GM12873 (cell line): Measurements from ENCODE around the gene NSD1.

Experiments
- CTCF ChIP-seq: IDR thresholded peaks from 2 replicates; pipeline ENCODE4 v1.5.1; 2012; ENCODE audit warnings: low read depth, mild to moderate bottlenecking, moderate library complexity, low read length, control low read depth; ENCODE audit not compliant: insufficient read depth; ENCODE audit errors: missing control alignments

The NSD1 gene

GRCh38 chr5:177089127-177089526 is 44.4 kb upstream of the NSD1 start:
- no peak for TF ChIP-seq CTCF

- no peak for TF ChIP-seq CTCF
Measured at GRCh38 chr5:177089825-177090641, 43.5 kb upstream of the NSD1 start.

- TF ChIP-seq CTCF = no peak
Measured at GRCh38 chr5:177090813-177091212, 42.8 kb upstream of the NSD1 start.

GRCh38 chr5:177091232-177091631 is 42.3 kb upstream of the NSD1 start:
- TF ChIP-seq CTCF = no peak

- TF ChIP-seq CTCF = no peak
Measured at GRCh38 chr5:177092178-177093081, 41.1 kb upstream of the NSD1 start.

- no peak for TF ChIP-seq CTCF
Measured at GRCh38 chr5:177093082-177093712, 40.4 kb upstream of the NSD1 start.

- TF ChIP-seq CTCF = no peak
Measured at GRCh38 chr5:177093803-177094202, 39.8 kb upstream of the NSD1 start.
